GM12891 (cell line): Measurements from ENCODE around the gene AIF1L.
"Not testable (repeated sequence)": the region's sequence is repeated elsewhere in the genome, so short reads cannot be mapped to it uniquely, and the experiment has no call there.

Experiments used
- DNase-seq: peaks from one replicate; pipeline ENCODE4 v3.0.0; 2011; ENCODE audit warnings: low spot score; ENCODE audit not compliant: insufficient read length
- FAIRE-seq: peaks from 2 replicates; lab custom pipeline; 2011; peaks lifted over from hg19 to GRCh38; lab: Jason Lieb, UNC
- PAX5 ChIP-seq: IDR thresholded peaks from 2 replicates; pipeline ENCODE4 v1.6.1; 2011; ENCODE audit warnings: low read length, moderate library complexity, mild to moderate bottlenecking; ENCODE audit not compliant: insufficient read depth, severe bottlenecking
- POLR2A ChIP-seq: IDR thresholded peaks from 2 replicates; pipeline ENCODE4 v1.6.1; 2011; ENCODE audit warnings: low read depth, low read length, control low read depth
- POLR2AphosphoS5 ChIP-seq: IDR thresholded peaks from 2 replicates; pipeline ENCODE4 v1.6.1; 2011; ENCODE audit warnings: low read depth, low read length, control low read depth
- POU2F2 ChIP-seq: IDR thresholded peaks from 2 replicates; pipeline ENCODE4 v1.6.1; 2011; ENCODE audit warnings: low read depth, mild to moderate bottlenecking, control low read depth, low read length, moderate library complexity
- SPI1 ChIP-seq: IDR thresholded peaks from 2 replicates; pipeline ENCODE4 v1.6.1; 2011; ENCODE audit warnings: low read depth, low read length, control low read depth
- TAF1 ChIP-seq: IDR thresholded peaks from 2 replicates; pipeline ENCODE4 v1.6.1; 2011; ENCODE audit warnings: low read depth, low read length, control low read depth

The AIF1L gene

DNA sequence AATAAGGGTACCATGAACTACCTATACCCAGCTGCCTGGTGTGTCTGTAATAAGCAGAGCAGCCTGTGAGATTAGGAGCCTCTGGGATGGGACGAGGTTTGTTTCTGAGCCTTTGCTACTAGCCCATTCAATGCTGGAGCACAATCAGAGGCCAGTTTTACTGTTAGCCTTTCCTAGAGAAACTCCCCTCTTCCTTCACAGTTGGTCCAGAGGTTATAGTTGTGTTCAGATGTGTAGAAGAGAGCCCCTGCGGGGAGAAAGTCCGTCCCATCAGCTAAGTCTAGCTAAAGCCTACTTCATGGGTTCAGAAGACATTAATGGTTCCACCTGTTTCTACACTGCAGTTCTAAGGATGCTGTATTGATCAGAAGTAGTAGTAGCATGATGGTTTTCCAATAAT, 45.8 kb downstream of the AIF1L start:
- FAIRE-seq (no peak), DNase-seq (no peak)
- no peak for TF ChIP-seq POLR2AphosphoS5
- TF ChIP-seq PAX5 = no peak
- no peak for TF ChIP-seq SPI1
- no peak for TF ChIP-seq POLR2A
- no peak for TF ChIP-seq TAF1

DNA sequence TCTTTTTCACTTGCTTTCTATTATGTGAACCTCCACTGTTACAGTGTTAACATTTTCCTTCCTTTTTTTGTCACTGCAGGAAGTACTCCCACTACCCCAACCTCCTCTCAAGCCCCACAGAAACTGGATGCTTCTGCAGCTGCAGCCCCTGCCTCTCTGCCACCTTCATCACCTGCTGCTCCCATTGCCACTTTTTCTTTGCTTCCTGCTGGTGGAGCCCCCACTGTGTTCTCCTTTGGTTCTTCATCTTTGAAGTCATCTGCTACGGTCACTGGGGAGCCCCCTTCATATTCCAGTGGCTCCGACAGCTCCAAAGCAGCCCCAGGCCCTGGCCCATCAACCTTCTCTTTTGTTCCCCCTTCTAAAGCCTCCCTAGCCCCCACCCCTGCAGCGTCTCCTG, 47.9 kb downstream of the AIF1L start:
- no peak for FAIRE-seq
- no peak for DNase-seq
- TF ChIP-seq SPI1 = no peak
- no peak for TF ChIP-seq POU2F2
- TF ChIP-seq TAF1 = no peak
- TF ChIP-seq PAX5 = no peak
- TF ChIP-seq POLR2A = no peak
- TF ChIP-seq POLR2AphosphoS5 = no peak

DNA sequence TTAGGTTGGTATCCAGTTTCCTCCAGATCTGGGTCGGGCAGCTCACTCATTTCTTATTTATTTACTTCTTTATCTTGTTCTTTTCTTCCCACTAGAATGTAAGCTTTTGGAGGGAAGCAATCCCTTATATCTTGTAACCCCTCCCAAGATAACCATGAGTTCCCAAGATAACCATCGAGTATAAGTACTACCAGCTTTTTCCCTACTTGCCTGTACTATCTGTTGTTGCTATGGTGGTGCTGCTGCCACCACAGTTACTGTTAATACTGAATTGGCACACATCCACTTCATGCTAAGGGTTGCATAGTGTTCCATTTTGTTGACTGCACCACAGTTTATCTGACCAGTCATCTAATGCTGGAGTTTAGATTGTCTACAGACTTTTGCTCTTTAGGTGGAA, 48.9 kb downstream of the AIF1L start:
- DNase-seq (no peak), FAIRE-seq (no peak)
- TF ChIP-seq POU2F2 (no peak), PAX5 (no peak), TAF1 (no peak), SPI1 (no peak), POLR2AphosphoS5 (no peak), POLR2A (no peak)

- TF ChIP-seq TAF1 = no peak
- FAIRE-seq = no peak
- DNase-seq = no peak
Measured at GRCh38 chr9:131146186-131146585, 49.9 kb downstream of the AIF1L start.

DNA sequence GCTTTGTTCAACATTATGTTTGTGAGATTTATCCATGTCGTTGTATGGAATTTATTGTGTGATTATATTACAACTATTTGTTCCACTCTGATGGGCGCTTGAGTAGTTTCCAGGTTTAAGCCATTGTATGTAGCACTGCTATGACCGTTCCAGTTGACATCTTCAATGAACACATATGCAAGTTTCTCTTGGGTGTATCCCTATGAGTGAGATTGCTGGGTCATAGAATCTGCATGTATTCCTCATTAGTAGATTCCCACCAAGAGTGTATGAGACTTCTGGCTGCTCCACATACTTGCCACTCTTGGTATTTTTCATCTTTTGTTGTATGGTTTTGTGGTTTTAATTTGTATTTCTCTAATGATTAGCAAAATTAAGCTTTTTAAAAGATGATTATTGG, 51.9 kb downstream of the AIF1L start:
- no peak for TF ChIP-seq POU2F2
- TF ChIP-seq PAX5 = no peak
- no peak for TF ChIP-seq POLR2A
- TF ChIP-seq SPI1 = no peak
- TF ChIP-seq TAF1 = no peak
- no peak for TF ChIP-seq POLR2AphosphoS5
- FAIRE-seq = no peak
- no peak for DNase-seq

GRCh38 chr9:131148966-131149687, 52.8 kb downstream of the AIF1L start:
- FAIRE-seq (no peak), DNase-seq (no peak)
- no peak for TF ChIP-seq PAX5
- no peak for TF ChIP-seq TAF1
- no peak for TF ChIP-seq SPI1
- no peak for TF ChIP-seq POU2F2
- TF ChIP-seq POLR2A = no peak
- TF ChIP-seq POLR2AphosphoS5 = no peak

- TF ChIP-seq SPI1 = no peak
- no peak for TF ChIP-seq PAX5
- no peak for TF ChIP-seq POU2F2
- DNase-seq = no peak
- FAIRE-seq = no peak
Measured at GRCh38 chr9:131149688-131150053, 53.3 kb downstream of the AIF1L start.

GRCh38 chr9:131153595-131153994, 57.3 kb downstream of the AIF1L start:
- no peak for DNase-seq
- FAIRE-seq = no peak
- no peak for TF ChIP-seq POU2F2
- no peak for TF ChIP-seq POLR2A

DNA sequence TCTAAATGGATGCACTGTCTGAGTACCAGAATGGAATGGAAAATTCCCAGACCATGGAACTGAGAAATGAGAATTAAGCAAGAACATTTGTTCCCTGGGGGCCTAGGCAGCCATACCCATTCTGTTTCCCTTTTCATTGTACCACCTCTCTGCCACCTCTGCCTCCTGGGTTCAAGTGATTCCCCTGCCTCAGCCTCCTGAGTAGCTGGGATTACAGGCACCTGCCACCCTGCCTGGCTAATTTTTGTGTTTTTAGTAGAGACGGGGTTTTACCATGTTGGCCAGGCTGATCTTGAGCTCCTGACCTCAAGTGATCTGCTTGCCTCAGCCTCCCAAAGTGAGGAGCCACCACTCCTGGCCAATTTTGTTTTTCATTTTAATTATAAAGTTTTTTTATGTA, 62.3 kb downstream of the AIF1L start:
- FAIRE-seq = not testable (repeated sequence)

DNA sequence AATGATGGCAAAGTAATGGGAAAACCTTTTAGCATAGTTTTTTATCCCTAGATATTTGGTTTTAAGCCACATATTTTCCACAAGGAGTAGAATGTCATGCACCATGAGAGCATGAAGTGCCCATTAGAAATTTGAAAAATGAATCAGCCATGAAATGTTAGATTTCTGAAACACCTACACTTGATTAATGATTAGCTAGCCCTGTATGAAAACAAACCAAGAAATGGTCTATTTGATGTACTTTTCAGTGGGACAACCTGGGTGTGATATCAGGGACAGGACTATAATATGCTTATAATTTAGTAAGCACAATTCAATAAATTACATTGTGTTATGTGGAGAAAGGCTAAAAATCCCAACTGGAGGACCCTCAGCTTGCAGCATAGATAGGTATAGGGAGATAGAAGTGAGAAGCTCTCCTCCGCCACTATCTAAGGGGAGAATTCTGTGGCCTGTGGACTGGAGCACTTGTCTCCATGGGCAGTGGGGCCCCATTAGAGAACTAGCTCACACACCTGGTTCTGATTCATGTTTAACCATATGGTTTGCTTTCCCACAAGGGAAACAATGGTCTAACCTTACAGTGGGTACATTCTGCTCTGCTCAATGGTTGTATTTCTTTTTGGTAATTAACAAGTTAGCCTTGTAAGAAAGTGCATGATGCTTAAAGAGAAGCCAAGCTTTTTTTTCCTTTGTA, 64.2 kb downstream of the AIF1L start:
- FAIRE-seq (no peak), DNase-seq (no peak)
- TF ChIP-seq SPI1 = no peak
- TF ChIP-seq TAF1 = no peak
- no peak for TF ChIP-seq POLR2AphosphoS5
- TF ChIP-seq PAX5 = no peak
- TF ChIP-seq POU2F2 = no peak
- TF ChIP-seq POLR2A = no peak

More for the DNA sequence above, 62.3 kb downstream of the AIF1L start:
- not testable (repeated sequence) for DNase-seq
